ENCODE measurements around the gene NFIX. TPM values are rescaled to one million over a fixed set of nuclear protein-coding genes. Genes with fewer than 3 reads are reported as not detected.

The NFIX gene
- total and polyA plus RNA-seq, 9 of the 15 experiments (the other 6 are each of a cell fraction or from before 2014, with no cell fraction given) = 0.28 to 26.8 (median 5.4) TPM

GRCh38 chr19:13116282-13117175 lies 121.3 kb downstream of the NFIX start, which contains the start of gene TRMT1 (continued):
- TF ChIP-seq PHB2 (IDR thresholded peaks at IDR 0.05; ENCODE audit: low read depth) (no peak), RB1 (IDR thresholded peaks at IDR 0.05; ENCODE audit: low read depth) (peak; percentile 41; the same call in 1 of the 2 replicates), RBM25 (IDR thresholded peaks at IDR 0.05; ENCODE audit: low read depth, low read length, severe bottlenecking) (peak; percentile 98), MAFK (IDR thresholded peaks at IDR 0.05; ENCODE audit: low read length) (peak; percentile 80), RBFOX2 (IDR thresholded peaks at IDR 0.05; ENCODE audit: low read depth, low read length) (peak; percentile 81), CBX5 (IDR thresholded peaks at IDR 0.05; ENCODE audit: borderline replicate concordance, low read depth) (0 out of 2 replicates have a peak, but pooled peaks have one; percentile 8), HMG20B (CRISPR knock-in tag; IDR thresholded peaks at IDR 0.05) (no peak), KDM2B (CRISPR knock-in tag; IDR thresholded peaks at IDR 0.05) (no peak), MAFG (tag; conservative IDR thresholded peaks at IDR 0.05) (peak; percentile 86), FOS (IDR thresholded peaks at IDR 0.05; ENCODE audit: extremely low read depth, insufficient read length) (peak; percentile 3), ZFP30 (CRISPR knock-in tag; IDR thresholded peaks at IDR 0.05; ENCODE audit: borderline replicate concordance) (no peak), L3MBTL2 (IDR thresholded peaks at IDR 0.05) (peak; percentile 62), NFATC3 (IDR thresholded peaks at IDR 0.05) (peak; percentile 50; the same call in 1 of the 2 replicates), ILF3 (IDR thresholded peaks at IDR 0.05; ENCODE audit: borderline replicate concordance) (no peak), TAF1 (IDR thresholded peaks at IDR 0.05; ENCODE audit: control insufficient read depth, extremely low read depth, insufficient read depth, low read length, severe bottlenecking) (peak; percentile 47), DPF2 (IDR thresholded peaks at IDR 0.05) (peak; percentile 60), ASH1L (IDR thresholded peaks at IDR 0.05; ENCODE audit: borderline replicate concordance, low read depth, partially characterized antibody) (peak; percentile 71), ZKSCAN3 (CRISPR knock-in tag; IDR thresholded peaks at IDR 0.05) (no peak), POLR2B (IDR thresholded peaks at IDR 0.05; ENCODE audit: low read depth, partially characterized antibody) (peak; percentile 46), MLX (CRISPR knock-in tag; conservative IDR thresholded peaks at IDR 0.05) (no peak), ZEB2 (IDR thresholded peaks at IDR 0.05) (peak; percentile 55), CC2D1A (IDR thresholded peaks at IDR 0.05) (peak; percentile 73; the same call in 1 of the 2 replicates), EWSR1 (IDR thresholded peaks at IDR 0.05; ENCODE audit: borderline replicate concordance, low read depth, partially characterized antibody) (no peak), MBD2 (IDR thresholded peaks at IDR 0.05; ENCODE audit: borderline replicate concordance, low read depth) (peak; percentile 83; the same call in 1 of the 2 replicates), DEAF1 (CRISPR knock-in tag; IDR thresholded peaks at IDR 0.05) (no peak), ZNF197 (CRISPR knock-in tag; IDR thresholded peaks at IDR 0.05; ENCODE audit: low read depth) (no peak), CBFA2T2 (conservative IDR thresholded peaks at IDR 0.05) (peak; percentile 56), MEF2A (IDR thresholded peaks at IDR 0.05; ENCODE audit: control insufficient read depth, low read depth, low read length) (0 out of 2 replicates have a peak, but pooled peaks have one; percentile 1), KAT8 (IDR thresholded peaks at IDR 0.05; ENCODE audit: low read depth) (0 out of 2 replicates have a peak, but pooled peaks have one; percentile 56)
